GM21360 (cell line): ENCODE results near the gene EVI5L.
"Not testable (repeated sequence)": the region's sequence is repeated elsewhere in the genome, so short reads cannot be mapped to it uniquely, and the experiment has no call there.

ENCODE experiments used
- ATAC-seq: cut with Tn5 transposase; IDR thresholded peaks from one replicate; pipeline ENCODE4 v1.9.1; 2021; ENCODE audit warnings: mild to moderate bottlenecking, moderate library complexity; ENCODE audit not compliant: unreplicated experiment

Gene EVI5L

GRCh38 chr19:7816040-7816439, 14.0 kb upstream of the EVI5L start:
- not testable (repeated sequence) for ATAC-seq

GRCh38 chr19:7817801-7818200, 12.2 kb upstream of the EVI5L start:
- no peak for ATAC-seq

DNA sequence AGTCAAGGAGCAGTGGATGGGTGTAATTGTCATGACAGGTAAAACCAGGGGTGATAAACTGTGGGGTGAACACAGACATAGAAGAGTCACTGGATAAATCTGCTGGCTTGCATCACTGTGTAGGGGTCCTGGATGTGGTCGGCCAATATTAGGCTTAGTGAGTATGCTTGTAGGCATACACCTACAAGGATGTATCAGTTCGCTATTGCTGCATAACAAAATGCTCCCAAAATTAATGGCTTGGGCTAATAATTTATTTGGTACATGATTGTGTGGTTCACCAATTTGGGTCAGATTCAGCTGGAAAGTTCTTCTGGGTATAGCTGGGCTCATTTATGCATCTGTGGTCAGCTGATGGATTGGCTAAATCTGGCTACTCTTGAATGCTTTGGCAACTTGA, 11.2 kb upstream of the EVI5L start:
- ATAC-seq, result no peak

GRCh38 chr19:7819337-7819736, 10.7 kb upstream of the EVI5L start:
- ATAC-seq, result no peak

- no peak for ATAC-seq
Measured at GRCh38 chr19:7820588-7820987, 9.4 kb upstream of the EVI5L start.

DNA sequence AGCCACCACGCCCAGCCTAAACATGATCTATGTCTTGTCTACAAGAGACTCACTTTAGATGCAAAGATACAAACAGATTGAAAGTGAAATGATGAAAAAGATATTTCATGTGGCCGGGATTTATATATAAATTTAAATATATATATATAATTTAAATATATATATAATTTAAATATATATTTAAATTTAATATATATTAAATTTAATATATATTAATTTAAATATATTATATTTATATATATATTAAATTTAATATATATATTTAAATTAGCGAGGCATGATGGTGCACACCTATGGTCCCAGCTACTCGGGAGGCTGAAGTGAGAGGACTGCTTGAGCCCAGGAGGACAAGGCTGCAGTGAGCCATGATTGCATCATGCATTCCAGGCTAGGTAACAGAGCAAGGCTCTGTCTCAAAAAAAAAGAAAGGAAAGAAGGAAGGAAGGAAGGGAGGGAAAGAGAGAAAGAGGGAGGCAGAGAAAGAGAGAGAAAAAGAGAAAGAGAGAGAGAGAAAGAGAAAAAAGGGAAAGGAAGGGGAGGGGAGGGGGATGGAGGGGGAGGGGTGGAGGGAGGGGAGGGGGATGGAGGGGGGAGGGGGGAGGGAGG, 7.0 kb upstream of the EVI5L start:
- no peak for ATAC-seq

- no peak for ATAC-seq
Measured at GRCh38 chr19:7823686-7824301, 6.2 kb upstream of the EVI5L start.

DNA sequence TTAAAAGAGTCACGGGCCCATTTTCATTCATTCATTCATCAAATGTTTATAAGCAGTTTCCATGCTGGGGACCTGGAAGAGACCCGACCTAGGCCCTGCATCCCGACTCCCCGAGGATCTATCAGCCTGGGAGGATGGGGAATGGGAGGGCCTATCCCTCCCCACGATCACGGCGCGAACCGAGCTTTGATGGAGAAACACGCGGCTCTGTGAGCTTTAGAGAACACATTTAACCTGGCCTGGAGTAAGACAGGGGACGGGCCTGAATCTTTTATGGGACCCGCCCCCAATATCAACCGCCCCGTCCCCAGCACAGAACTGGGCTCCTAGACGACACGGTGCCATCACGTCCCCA, 875 bp upstream of the EVI5L start:
- ATAC-seq, result no peak

GRCh38 chr19:7830272-7830771, 304 bp downstream of the EVI5L start:
- ATAC-seq, result no peak

DNA sequence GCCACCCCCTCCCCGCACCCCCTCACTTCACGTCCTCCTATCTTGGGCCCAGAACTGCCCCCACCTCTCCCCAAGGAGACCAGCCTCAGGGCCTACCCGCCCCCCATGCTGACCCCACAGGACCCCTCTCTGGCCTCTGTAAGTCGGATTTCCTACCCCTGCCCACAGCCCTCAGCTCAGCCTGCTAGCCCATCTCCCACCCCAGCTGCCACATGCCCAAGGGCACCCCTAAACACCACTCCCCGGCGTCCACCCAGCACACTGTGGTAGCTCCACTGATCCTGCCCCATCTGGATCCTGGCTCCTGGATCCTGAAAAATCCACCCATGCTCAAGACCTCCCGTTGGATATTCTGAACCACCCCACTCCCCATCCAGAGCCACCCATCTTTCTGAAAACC, 805 bp downstream of the EVI5L start:
- no peak for ATAC-seq

GRCh38 chr19:7831452-7831851, 1.4 kb downstream of the EVI5L start:
- no peak for ATAC-seq

DNA sequence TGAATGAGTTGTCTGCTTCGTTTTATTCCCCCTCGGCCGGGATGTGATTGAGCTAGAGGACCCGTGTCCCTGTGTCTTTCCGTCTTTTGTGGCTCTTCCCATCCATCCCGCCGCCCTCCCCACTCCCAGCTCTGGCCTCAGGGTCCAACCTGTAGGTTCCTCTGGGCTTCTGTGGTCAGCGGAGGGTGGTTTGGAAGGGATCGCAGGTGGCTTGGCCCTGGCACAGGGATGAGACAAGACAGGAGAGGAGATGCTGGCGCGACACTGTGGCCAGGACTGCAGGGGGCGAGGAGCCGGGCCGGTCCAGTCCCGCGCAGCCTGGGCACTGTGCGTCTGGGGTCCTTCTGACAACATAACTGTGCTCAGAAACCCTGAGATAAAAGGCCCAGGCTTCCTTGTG, 2.0 kb downstream of the EVI5L start:
- ATAC-seq, result no peak

DNA sequence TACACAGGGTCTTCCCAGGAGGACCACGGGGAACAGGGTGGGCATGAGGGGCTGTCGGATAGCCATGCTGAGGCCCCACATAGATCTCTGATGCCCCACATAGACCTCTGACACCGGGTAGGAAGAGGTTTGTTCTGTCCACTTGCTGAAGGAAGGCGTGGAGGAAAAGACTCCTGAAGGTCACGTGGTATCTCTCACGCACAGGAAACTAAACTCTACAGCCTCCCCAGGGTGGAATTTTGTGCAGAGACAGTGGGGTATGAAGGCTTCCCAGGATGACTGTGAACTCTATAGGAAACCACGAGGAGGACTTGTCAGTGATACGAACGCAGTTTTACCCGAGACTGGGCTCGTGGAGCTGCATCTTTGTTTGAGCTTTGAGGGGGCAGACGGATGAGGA, 2.8 kb downstream of the EVI5L start:
- no peak for ATAC-seq

- no peak for ATAC-seq
Measured at GRCh38 chr19:7833225-7834099, 3.4 kb downstream of the EVI5L start.

- no peak for ATAC-seq
Measured at GRCh38 chr19:7839476-7839875, 9.5 kb downstream of the EVI5L start.

DNA sequence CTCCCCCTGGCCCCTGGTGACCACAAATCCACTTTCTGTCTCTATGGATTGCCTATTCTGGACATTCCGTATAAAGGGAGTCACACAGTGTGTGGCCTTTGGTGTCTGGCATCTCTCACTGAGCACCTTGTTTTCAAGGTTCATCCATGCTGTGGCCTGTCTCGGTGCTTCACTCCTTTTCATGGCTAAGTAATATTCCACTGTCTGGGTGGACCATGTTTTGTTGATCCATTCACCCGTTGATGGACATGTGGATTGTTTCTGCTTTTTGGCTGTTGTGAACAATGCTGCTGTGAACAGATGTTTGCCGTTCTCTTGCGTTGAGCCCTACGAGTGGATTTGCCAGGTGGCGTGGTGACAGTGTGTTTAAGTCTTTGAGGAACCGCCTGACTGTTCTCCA, 10.6 kb downstream of the EVI5L start:
- ATAC-seq, result no peak

GRCh38 chr19:7841751-7842660, 12.0 kb downstream of the EVI5L start:
- ATAC-seq, result no peak

GRCh38 chr19:7842661-7843294, 12.8 kb downstream of the EVI5L start:
- no peak for ATAC-seq

DNA sequence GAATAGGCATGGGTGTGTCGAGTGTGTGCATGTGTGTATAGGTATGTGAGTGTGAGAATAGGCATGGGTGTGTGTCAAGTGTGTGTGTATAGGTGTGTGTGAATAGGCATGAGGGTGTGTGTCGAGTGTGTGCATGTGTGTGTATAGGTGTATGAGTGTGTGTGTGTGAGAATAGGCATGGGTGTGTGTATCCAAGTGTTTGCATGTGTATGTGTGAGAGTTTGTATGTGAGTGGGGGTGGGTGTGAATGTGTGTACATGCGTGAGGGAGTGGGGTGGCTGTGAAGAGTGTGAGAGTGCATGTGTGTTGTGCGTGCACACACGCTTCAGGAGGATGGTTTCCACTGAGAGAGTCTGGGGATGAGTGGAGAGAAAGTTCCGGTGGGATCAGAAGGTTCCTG, 13.5 kb downstream of the EVI5L start:
- no peak for ATAC-seq

- no peak for ATAC-seq
Measured at GRCh38 chr19:7844405-7844804, 14.4 kb downstream of the EVI5L start.

GRCh38 chr19:7844951-7845350, 14.9 kb downstream of the EVI5L start:
- no peak for ATAC-seq
